HG02588 (cell line): Measurements from ENCODE around the gene TAS1R3.
A peak's percentile ranks its signal among the peaks of the same experiment; 100 is the strongest.

ENCODE experiments used
- ATAC-seq: cut with Tn5 transposase; IDR thresholded peaks from one replicate; pipeline ENCODE4 v1.9.1; 2021; ENCODE audit warnings: mild to moderate bottlenecking, moderate library complexity; ENCODE audit not compliant: unreplicated experiment

The TAS1R3 gene

GRCh38 chr1:1349256-1350012 lies 18.4 kb downstream of the TAS1R3 start, which contains the start of gene DVL1:
Gene DVL1, minus strand, starts transcription at chr1:1349418. Its CDS starts 353 bp downstream, at chr1:1349065.
- ATAC-seq: peak; percentile 57

GRCh38 chr1:1351511-1352427 lies 20.7 kb downstream of the TAS1R3 start:
- no peak for ATAC-seq

- no peak for ATAC-seq
These were observed 21.8 kb downstream of the TAS1R3 start for GRCh38 chr1:1352786-1353388.

GRCh38 chr1:1353389-1354151 lies 22.5 kb downstream of the TAS1R3 start:
- no peak for ATAC-seq

DNA sequence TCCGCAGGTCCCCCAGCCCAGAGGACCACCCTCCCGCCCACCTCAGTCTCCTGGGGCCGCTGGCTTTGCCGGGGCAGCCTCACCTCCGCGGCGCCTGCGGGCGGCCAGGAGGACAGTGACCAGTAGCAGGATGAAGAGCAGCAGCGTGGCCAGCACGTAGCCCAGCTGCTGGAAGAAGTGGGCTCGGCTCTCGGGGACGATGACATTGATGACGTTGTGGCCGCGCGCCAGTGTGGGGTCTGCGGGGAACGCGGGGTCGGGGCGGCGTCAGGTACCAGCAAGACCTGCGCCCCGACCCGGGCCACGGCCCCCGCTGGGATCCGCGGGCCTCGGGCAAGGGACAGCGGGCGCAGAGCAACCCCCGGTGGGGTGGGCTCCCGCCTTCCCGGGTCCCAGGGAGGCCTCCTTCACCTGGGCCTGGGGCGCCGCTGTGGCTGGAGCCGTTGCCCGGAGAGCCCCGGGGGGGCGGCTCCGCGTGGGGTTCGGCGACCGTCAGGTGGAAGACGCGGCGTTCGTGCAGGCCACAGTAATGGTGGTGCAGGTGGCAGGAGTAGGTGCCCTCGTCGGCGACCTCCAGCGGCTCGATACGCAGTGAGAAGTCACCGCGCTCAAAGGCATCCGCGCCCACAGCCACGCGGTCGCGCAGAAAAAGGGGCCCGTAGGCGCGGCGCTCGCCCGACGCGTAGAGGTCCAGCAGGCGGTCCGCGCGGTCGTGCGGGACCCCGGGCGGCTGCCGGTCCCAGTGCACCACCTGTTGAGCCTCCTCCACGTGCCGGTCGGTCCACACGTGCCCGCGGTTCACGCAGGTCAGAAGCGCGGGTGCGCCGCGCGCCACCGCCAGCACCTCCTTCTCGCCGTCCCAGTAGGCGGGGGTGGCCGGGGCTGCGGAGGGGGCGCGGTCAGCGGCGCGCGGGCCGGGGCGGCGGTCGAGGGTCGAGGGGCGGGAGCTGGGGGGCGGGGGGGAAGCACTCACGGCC lies 23.5 kb downstream of the TAS1R3 start:
- no peak for ATAC-seq

- no peak for ATAC-seq
These were observed 24.3 kb downstream of the TAS1R3 start for GRCh38 chr1:1355416-1355815.

DNA sequence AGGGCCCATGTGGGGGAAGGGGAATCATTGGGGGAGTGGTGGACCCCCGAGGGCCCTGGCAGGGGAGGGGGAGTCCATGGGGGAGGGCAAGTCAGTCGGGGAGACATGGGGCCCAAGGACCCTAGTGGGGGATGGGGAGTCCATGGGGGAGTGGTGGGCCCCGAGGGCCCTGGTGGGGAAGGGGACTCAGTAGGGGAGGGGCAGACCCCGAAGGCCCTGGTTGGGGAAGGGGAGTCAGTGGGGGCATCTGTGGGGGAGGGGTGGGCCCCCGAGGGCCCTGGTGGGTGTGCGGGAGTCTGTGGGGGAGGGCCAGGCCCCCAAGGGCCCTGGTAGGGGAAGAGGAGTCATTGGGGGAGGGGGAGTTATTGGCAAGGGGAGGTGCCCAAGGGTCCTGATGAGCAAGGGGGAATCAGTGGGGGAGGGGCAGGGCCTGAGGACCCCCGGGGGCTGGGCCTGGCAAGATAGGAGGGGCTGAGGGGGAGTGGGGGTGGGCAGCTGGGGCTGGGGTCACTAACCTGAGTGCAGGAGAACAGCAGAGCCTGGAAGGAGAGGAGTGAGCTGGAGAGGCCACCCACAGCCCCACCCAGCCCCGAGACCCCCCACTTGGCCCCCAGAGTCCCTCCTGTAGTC lies 25.2 kb downstream of the TAS1R3 start:
- no peak for ATAC-seq

DNA sequence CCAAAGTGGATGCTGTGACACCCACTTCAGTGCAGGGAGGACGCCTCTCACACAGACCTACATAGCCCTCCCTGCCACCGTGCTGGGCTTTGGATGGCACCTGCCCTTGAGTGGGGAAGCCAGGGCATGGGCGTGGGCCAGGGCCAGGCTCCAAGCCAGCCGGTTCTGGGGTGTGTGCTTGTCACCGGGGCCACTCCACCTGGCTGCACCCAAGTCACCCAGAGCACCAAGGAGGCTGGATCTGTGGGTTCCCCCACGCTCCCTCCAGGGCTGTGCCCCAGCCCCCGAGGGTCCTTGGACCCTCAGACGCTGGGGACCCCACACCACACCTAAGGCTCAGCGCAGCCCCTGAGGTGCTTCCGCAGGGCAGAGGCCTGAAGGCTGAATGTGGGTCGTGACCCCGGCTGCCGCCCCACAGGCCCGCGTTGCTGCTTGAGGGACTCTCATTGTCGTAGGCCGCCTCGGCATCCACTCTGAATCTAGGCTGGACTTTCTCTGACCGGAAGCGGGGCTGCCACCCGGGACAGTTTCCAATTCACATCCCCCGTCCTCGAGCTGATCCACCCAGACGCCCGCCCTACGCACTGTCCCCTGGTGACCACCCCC lies 25.8 kb downstream of the TAS1R3 start:
- no peak for ATAC-seq

GRCh38 chr1:1357871-1358432 lies 26.9 kb downstream of the TAS1R3 start:
- ATAC-seq: no peak

GRCh38 chr1:1358433-1359271 lies 27.6 kb downstream of the TAS1R3 start, which contains the start of gene MXRA8:
Gene MXRA8, minus strand, starts transcription at chr1:1358555. Its CDS starts 51 bp downstream, at chr1:1358504.
- ATAC-seq: no peak

DNA sequence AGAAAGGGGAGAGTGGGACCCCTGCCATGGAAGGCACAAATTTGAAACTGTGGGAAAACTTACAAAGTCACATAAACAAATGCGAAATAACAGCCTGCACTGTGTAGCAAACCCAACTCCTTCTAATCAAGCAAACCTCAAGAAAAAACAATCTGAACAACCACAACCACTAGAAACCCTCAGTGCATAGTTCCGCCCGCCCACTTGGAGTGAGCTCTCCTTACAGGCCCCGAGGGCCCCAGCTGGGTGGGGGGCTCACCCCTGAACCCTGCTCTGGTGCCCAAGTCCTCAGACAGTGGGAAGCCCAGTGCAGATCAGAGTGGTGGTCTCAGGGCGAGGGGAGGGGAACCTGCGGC lies 28.2 kb downstream of the TAS1R3 start:
- ATAC-seq: no peak

DNA sequence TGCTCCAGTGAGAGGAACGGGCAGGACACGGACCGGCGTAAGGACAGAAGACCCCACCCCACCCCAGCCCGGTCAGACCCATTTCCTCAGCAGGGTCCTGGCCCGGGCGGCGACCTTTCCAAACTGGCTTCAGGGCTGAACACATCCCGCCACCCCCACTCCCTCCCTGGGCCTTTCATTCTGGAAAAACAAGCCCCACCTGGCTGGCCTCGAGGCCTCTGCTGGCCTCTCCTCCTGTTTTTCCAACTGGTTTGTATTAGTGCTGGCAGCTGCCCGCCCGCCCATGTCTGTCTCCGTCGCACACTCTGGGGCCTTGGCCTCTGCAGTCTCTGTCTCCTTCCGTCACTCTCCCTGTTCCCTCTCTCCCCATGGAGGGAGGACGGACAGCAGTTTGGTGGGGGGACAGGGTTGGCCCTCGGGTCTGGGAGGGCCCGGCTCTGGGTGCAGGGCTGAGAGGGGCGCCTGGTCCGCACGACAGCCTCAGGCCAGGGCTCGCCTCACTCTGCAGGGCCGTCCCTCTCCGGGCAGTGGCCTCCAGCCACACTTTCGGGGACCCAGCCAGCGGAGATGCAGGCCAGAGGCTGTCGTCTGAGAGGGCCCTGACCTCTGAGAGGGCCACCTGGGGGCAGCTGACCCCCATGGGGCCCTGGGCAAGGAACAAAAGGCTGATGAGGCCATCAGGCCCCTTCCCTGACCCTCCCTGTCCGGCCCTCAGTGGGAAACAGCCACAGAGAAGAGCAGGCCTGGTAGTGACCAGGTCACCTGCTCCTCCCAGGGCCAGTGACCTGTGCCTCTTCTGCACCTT lies 28.8 kb downstream of the TAS1R3 start:
- no peak for ATAC-seq

GRCh38 chr1:1360506-1361169 lies 29.6 kb downstream of the TAS1R3 start:
- no peak for ATAC-seq

DNA sequence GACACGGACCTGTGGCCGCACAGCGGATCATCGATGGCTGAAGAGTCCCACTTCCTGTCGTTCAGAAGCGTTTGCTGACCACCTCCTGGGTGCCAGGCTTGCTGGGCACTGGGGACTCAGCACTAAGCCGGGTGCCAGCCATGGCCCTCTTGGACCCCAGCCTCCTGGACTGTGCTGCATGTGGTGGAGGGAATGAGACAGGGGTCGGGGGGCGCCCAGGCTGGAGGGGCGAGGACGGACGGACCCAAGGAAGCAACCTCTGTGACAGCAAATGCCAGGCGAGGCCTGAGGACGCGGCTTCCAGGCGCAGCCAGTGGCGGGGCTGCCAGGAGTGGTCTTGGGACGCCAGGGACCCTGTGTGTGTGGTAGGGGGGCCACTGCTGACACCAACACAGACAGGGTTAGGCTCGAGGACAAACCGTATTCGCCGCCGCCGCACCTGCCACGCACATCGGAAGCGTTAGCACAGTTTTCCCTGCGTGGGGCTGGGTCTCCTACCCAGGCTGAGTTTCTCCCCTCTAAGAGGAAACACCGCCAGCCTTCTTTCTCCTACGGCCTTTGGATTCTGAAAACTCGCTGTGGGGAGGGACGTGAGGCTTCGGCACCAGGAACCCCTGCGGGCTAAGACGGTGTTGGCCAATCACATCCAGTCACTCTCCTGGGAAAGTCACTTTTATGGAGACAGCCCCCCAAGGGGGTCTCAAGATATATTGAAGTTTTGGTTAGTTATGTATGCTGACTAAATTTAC lies 30.3 kb downstream of the TAS1R3 start:
- ATAC-seq: no peak

DNA sequence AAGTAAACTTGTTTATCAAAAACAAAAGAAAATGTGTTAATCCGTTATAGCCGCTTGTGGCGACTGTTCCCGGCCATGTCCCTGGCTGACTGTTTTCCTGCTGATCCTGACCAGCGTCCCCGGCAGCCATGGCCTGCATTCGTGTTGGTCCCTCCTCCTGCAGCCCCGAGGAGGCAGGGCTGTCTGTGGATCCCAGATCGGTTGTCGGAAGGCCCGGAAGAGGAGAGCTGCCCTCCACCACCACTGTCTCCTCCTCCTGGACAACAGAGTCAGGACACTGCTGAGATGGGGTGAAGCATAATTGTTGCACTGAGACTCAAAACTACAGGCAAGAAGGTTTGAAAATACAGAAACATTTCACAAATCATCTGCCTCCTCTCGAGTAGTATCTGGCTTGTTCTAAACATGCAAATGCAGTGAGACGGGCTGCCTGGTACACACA lies 30.9 kb downstream of the TAS1R3 start:
- no peak for ATAC-seq
